ENCODE measurements around the gene ZDHHC1.

DNA sequence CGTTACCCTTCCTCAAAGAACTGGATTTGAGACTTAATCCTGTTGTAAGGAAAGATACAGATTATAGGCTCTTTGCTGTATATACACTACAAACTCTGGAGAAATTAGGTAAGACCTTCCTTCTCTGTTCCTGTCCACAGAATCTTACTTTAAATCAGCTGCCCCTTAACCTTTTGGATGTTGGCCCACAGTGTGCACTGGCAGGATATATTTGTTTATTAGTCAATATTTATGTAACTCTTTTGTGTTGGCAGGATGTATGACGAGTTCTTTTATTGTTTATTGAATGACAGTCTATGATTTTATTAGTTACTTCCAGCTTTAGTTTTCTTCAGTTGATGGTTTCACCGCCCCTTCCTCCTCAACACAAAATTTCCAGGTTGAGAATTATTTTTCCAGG lies 69.9 kb downstream of the ZDHHC1 start:
- TF ChIP-seq, protein P1, sequence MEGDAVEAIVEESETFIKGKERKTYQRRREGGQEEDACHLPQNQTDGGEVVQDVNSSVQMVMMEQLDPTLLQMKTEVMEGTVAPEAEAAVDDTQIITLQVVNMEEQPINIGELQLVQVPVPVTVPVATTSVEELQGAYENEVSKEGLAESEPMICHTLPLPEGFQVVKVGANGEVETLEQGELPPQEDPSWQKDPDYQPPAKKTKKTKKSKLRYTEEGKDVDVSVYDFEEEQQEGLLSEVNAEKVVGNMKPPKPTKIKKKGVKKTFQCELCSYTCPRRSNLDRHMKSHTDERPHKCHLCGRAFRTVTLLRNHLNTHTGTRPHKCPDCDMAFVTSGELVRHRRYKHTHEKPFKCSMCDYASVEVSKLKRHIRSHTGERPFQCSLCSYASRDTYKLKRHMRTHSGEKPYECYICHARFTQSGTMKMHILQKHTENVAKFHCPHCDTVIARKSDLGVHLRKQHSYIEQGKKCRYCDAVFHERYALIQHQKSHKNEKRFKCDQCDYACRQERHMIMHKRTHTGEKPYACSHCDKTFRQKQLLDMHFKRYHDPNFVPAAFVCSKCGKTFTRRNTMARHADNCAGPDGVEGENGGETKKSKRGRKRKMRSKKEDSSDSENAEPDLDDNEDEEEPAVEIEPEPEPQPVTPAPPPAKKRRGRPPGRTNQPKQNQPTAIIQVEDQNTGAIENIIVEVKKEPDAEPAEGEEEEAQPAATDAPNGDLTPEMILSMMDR (conservative IDR thresholded peaks at IDR 0.05; ENCODE audit: low read length): no peak
- no peak for TF ChIP-seq EZH2phosphoT487 (IDR thresholded peaks at IDR 0.05; ENCODE audit: borderline replicate concordance)

Data from Loucy (cell line).